OCI-M1 (cell line): ENCODE data around the gene EIF4EBP2.

Experiments
- DNase-seq: peaks from one replicate; lab custom pipeline; 2025; lab: John Stamatoyannopoulos, UW

EIF4EBP2 gene

GRCh38 chr10:70432561-70433263 is 28.8 kb downstream of the EIF4EBP2 start:
- no peak for DNase-seq

- no peak for DNase-seq
Measured at GRCh38 chr10:70433581-70434280, 29.8 kb downstream of the EIF4EBP2 start.

- no peak for DNase-seq
Measured at GRCh38 chr10:70435241-70436085, 31.5 kb downstream of the EIF4EBP2 start.

GRCh38 chr10:70437721-70438120 is 33.8 kb downstream of the EIF4EBP2 start:
- no peak for DNase-seq

- no peak for DNase-seq
Measured at GRCh38 chr10:70440296-70441160, 36.6 kb downstream of the EIF4EBP2 start.

GRCh38 chr10:70441161-70441894 is 37.4 kb downstream of the EIF4EBP2 start, which contains the start of gene NODAL:
Gene NODAL (minus strand): TSS chr10:70441681. CDS start chr10:70441667, 14 bp downstream.
- DNase-seq: no peak

- DNase-seq: no peak
Measured at GRCh38 chr10:70441895-70442309, 38.0 kb downstream of the EIF4EBP2 start.

GRCh38 chr10:70442332-70442988 is 38.5 kb downstream of the EIF4EBP2 start:
- no peak for DNase-seq

- DNase-seq: no peak
Measured at GRCh38 chr10:70444744-70445143, 40.8 kb downstream of the EIF4EBP2 start.

- no peak for DNase-seq
Measured at GRCh38 chr10:70445718-70446657, 42.0 kb downstream of the EIF4EBP2 start.

GRCh38 chr10:70448236-70448635 is 44.3 kb downstream of the EIF4EBP2 start:
- no peak for DNase-seq

- no peak for DNase-seq
Measured at GRCh38 chr10:70455213-70455630, 51.3 kb downstream of the EIF4EBP2 start.

- no peak for DNase-seq
Measured at GRCh38 chr10:70456164-70456563, 52.2 kb downstream of the EIF4EBP2 start.

- no peak for DNase-seq
Measured at GRCh38 chr10:70457759-70458305, 53.9 kb downstream of the EIF4EBP2 start.

- DNase-seq: no peak
Measured at GRCh38 chr10:70458329-70459060, 54.5 kb downstream of the EIF4EBP2 start.

- DNase-seq: no peak
Measured at GRCh38 chr10:70459061-70459773, 55.3 kb downstream of the EIF4EBP2 start.

- no peak for DNase-seq
Measured at GRCh38 chr10:70459774-70460490, 56.0 kb downstream of the EIF4EBP2 start.
